Caco-2 (cell line): ENCODE results near the gene MIA. TPM values are rescaled to one million over a fixed set of nuclear protein-coding genes. Genes with fewer than 3 reads are reported as not detected.

Experiments used
- BruUV-seq: library from RNA; stranded (reverse); fragments of 400-500 nt; replicated peaks from 2 replicates; lab custom pipeline; 2021; lab: Mats Ljungman, UMichigan
- CTCF ChIA-PET: fragments of 300-600 bp; sonication (Branson Sonifier 250); formaldehyde crosslinking; loops from one replicate; lab custom pipeline; 2022; ENCODE audit warnings: antibody characterized with exemption; lab: Charles Lee
- POLR2A ChIA-PET: fragments of 300-600 bp; sonication (Branson Sonifier 250); formaldehyde crosslinking; loops from one replicate; lab custom pipeline; 2022; ENCODE audit warnings: antibody characterized with exemption; lab: Charles Lee
- DNase-seq, 2 experiments: peaks; one replicate each; pipeline versions ENCODE4 v3.0.0 to v3.0.0-alpha.2; 2020 to 2022
- H3K27me3 ChIP-seq: replicated peaks from 2 replicates; pipeline ENCODE4 v1.6.0; 2011; ENCODE audit warnings: low read length; ENCODE audit not compliant: control insufficient read depth, insufficient read depth
- H3K36me3 ChIP-seq: 2 replicates; pipeline ENCODE4 v1.5.1; 2011; ENCODE audit warnings: low read length; ENCODE audit not compliant: control insufficient read depth, insufficient read depth
- H3K4me1 ChIP-seq: fragments of 250-450 bp; sonication (Bioruptor Pico); 2 replicates; pipeline ENCODE4 v1.5.1; 2020; ENCODE audit warnings: mild to moderate bottlenecking
- H3K4me3 ChIP-seq: 2 replicates; pipeline ENCODE4 v1.5.1; 2011; ENCODE audit warnings: low read depth, mild to moderate bottlenecking, control low read depth, low read length
- H3K9me3 ChIP-seq: fragments of 250-450 bp; sonication (Bioruptor Pico); 2 replicates; pipeline ENCODE4 v1.5.1; 2020; ENCODE audit warnings: mild to moderate bottlenecking, moderate library complexity
- H3K27ac Mint-ChIP-seq: one replicate; pipeline ENCODE4 v1.8.0; 2022; ENCODE audit warnings: mixed read lengths; ENCODE audit not compliant: unreplicated experiment
- H3K27me3 Mint-ChIP-seq: one replicate; pipeline ENCODE4 v1.8.0; 2022; ENCODE audit warnings: mixed read lengths; ENCODE audit not compliant: insufficient read depth, unreplicated experiment
- H3K36me3 Mint-ChIP-seq: one replicate; pipeline ENCODE4 v1.8.0; 2022; ENCODE audit warnings: mild to moderate bottlenecking, mixed read lengths; ENCODE audit not compliant: insufficient read depth, unreplicated experiment
- H3K4me1 Mint-ChIP-seq: one replicate; pipeline ENCODE4 v1.8.0; 2022; ENCODE audit warnings: low read depth, mixed read lengths; ENCODE audit not compliant: unreplicated experiment
- H3K4me3 Mint-ChIP-seq: one replicate; pipeline ENCODE4 v1.8.0; 2022; ENCODE audit warnings: mild to moderate bottlenecking, moderate library complexity, mixed read lengths; ENCODE audit not compliant: unreplicated experiment
- H3K9me3 Mint-ChIP-seq: one replicate; pipeline ENCODE4 v1.8.0; 2022; ENCODE audit warnings: mixed read lengths; ENCODE audit not compliant: unreplicated experiment
- intact Hi-C: fragments of 100-400 bp; cut with micrococcal nuclease; formaldehyde crosslinking; loops from one replicate; pipeline ENCODE4 v1.10.0; 2022; ENCODE audit not compliant: unreplicated experiment
- total RNA-seq: library from RNA; stranded (reverse); gene quantifications from 2 replicates; pipeline ENCODE4 v1.2.3, GENCODE V29; 2022
- TF ChIP-seq, protein P1 (sequence below), 2 experiments: fragments of 200-600 bp in 1 of 2; IDR thresholded peaks; 1 replicate in 1 of 2; 2 replicates in 1 of 2; pipeline versions ENCODE4 v1.5.1 to v1.8.0; 2011 to 2022; ENCODE audit warnings: antibody characterized with exemption in 1 of 2, control low read depth in 1 of 2, inconsistent platforms in 1 of 2, low read depth in 1 of 2, low read length in 1 of 2, mild to moderate bottlenecking in 1 of 2, moderate library complexity in 1 of 2; ENCODE audit not compliant: insufficient read depth in 1 of 2, severe bottlenecking in 1 of 2, unreplicated experiment in 1 of 2

MIA gene
- total RNA-seq, 1 experiment from 2014 or later: 1.1 TPM

DNA sequence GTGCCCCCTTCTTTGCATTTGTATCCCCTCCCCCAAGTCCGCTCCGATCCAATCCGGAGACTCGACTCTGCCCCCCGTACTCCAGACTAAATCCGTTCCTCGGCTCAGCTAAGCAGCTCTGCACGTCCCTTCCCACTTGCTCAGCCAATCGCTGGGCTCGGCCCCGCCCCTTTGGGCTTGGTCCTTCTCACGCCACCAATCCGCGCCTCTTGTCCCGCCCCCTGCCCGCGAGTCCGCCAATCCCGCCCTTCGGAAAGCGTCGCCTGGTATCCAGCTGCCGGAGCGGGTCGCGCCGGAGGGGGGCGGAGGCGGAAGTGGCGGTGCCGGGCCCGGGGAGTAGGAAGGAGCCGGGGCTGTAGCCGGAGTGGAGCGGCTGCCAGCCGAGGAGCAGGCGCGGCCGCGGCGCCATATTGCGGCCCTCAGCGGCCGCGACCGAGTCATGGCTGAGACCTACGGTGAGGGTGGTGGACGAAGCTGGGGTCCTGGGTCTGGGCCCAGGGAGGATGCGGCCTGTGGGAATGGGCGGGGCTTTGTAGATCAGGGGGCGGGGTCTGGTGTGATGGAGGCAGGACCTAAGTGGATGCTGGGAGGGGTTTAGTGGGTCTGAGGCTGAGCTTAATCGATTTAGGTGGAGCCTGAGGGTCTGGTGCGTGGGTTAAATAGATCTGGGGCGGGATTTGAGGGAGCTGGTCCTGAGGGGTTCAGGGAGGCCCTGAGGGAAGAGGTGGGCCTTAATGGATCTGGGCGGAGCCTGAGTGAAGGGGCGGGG lies 2.8 kb downstream of the MIA start, which contains the start of gene RAB4B:
Gene RAB4B (plus strand): TSS at position 311 of the 769 bp plus-strand sequence. CDS start 129 bp downstream, at position 440.
- BruUV-seq: no TSS peak
- peaks cover 17% of the 10 kb centered on the region for H3K36me3 Mint-ChIP-seq
- DNase-seq: peak; percentile 100

DNA sequence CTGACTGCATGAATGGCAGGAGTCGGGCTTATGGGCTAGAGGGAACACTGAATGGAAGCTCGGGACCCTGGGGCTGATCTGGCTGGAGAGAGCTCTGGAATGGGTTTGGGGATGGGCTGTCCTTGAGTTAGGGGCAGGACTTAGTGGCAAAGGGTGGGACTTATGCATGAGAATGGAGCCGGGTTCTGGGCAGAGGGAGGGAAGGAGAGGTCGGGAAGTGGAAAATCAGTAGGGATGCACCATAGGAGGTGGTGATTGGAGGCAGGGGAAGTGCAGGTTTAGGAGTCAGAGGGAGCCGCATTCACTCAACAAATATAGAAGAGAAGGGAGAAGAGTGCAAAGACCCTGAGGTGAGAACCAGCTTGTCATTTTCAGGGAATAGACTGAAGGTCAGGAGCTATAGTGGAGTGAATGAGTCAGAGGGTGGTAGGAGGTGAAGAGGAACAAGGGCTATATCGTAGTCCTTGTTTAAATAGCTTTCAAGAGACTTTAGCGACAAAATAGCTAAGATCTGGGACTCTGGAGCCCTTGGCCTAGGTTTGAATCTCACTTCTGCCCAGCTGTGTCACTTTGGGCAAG lies 3.5 kb downstream of the MIA start:
- TF ChIP-seq, protein P1, sequence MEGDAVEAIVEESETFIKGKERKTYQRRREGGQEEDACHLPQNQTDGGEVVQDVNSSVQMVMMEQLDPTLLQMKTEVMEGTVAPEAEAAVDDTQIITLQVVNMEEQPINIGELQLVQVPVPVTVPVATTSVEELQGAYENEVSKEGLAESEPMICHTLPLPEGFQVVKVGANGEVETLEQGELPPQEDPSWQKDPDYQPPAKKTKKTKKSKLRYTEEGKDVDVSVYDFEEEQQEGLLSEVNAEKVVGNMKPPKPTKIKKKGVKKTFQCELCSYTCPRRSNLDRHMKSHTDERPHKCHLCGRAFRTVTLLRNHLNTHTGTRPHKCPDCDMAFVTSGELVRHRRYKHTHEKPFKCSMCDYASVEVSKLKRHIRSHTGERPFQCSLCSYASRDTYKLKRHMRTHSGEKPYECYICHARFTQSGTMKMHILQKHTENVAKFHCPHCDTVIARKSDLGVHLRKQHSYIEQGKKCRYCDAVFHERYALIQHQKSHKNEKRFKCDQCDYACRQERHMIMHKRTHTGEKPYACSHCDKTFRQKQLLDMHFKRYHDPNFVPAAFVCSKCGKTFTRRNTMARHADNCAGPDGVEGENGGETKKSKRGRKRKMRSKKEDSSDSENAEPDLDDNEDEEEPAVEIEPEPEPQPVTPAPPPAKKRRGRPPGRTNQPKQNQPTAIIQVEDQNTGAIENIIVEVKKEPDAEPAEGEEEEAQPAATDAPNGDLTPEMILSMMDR (IDR thresholded peaks at IDR 0.05; ENCODE audit: insufficient read depth in 1 of 2, low read depth in 1 of 2, low read length in 1 of 2, severe bottlenecking in 1 of 2, unreplicated experiment in 1 of 2): no peak
- peak overlapping the region; percentile 83 for H3K27ac Mint-ChIP-seq
- DNase-seq: no peak

More for the DNA sequence above, 2.8 kb downstream of the MIA start, which contains the start of gene RAB4B:
- intact Hi-C loops: loop anchor here (1.0 to 2.0 kb wide), 4 partner anchors 20 to 62 kb away; partner anchors contain the start of genes COQ8B and SNRPA
- Histone ChIP-seq H3K27me3 (no peaks in the 10 kb centered on the region), H3K4me1 (peaks cover 6% of the 10 kb centered on the region; the same call in 1 of the 2 replicates), H3K9me3 (no peaks in the 10 kb centered on the region), H3K4me3 (peak within 1 kb of the TSS; percentile 72), H3K36me3 (no peaks in the 10 kb centered on the region; the same call in 1 of the 2 replicates)
- Mint-ChIP-seq H3K9me3 (no peaks in the 10 kb centered on the region), H3K27me3 (no peaks in the 10 kb centered on the region), H3K27ac (peak within 1 kb of the TSS; percentile 83), H3K4me1 (peaks cover 18% of the 10 kb centered on the region), H3K4me3 (peak within 1 kb of the TSS; percentile 81)
- TF ChIP-seq, protein P1 (IDR thresholded peaks at IDR 0.05; ENCODE audit: insufficient read depth in 1 of 2, low read depth in 1 of 2, low read length in 1 of 2, severe bottlenecking in 1 of 2, unreplicated experiment in 1 of 2): no peak
- ChIA-PET CTCF (interaction anchor here (0.6 to 3.3 kb wide), 13 partner anchors 20 to 586 kb away, joined by 3 to 49 read pairs (median 5); partner anchors contain the start of genes ACTMAP, EGLN2 and SNRPA), POLR2A (interaction anchor here (0.6 to 3.2 kb wide), 26 partner anchors 11 to 1691 kb away, joined by 3 to 147 read pairs (median 6); partner anchors contain the start of genes ACTMAP, COQ8B, EGLN2 and HNRNPUL1)

DNA sequence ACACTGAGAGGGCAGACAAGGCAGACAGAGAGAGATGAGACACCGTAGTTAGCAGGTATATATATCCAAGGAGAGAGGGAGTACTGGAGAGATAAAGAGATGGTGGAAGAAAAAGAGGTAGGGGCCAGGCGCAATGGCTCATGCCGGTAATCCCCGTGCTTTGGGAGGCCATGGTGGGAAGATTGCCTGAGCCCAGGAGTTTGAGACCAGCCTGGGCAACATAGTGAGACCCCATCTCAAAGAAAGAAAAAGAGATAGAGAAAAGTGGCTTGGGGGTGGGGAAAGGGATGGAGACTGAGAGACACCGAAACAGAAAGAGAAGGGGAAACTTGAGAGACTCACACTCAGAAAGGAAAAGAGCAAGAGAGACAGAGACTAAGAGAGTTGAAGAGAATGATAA lies 5.3 kb downstream of the MIA start:
- Mint-ChIP-seq H3K4me1 (peaks cover 18% of the 10 kb centered on the region), H3K27me3 (no peaks in the 10 kb centered on the region), H3K9me3 (no peaks in the 10 kb centered on the region), H3K36me3 (peaks cover 17% of the 10 kb centered on the region), H3K4me3 (no peak overlapping the region), H3K27ac (peak overlapping the region; percentile 6)
- intact Hi-C loops: no loop called here
- H3K27me3 ChIP-seq: no peaks in the 10 kb centered on the region
- H3K4me3 ChIP-seq: no peak overlapping the region
- TF ChIP-seq, protein P1 (IDR thresholded peaks at IDR 0.05; ENCODE audit: insufficient read depth in 1 of 2, low read depth in 1 of 2, low read length in 1 of 2, severe bottlenecking in 1 of 2, unreplicated experiment in 1 of 2): no peak
- POLR2A ChIA-PET: no interaction called here
- DNase-seq: no peak
- BruUV-seq: no TSS peak
- CTCF ChIA-PET: no interaction called here
- H3K9me3 ChIP-seq: no peaks in the 10 kb centered on the region
- H3K4me1 ChIP-seq: peaks cover 6% of the 10 kb centered on the region; the same call in 1 of the 2 replicates
- H3K36me3 ChIP-seq: no peaks in the 10 kb centered on the region; the same call in 1 of the 2 replicates

More for the DNA sequence above, 3.5 kb downstream of the MIA start:
- ChIA-PET CTCF (interaction anchor here (0.6 to 3.3 kb wide), 7 partner anchors 19 to 587 kb away, joined by 3 to 49 read pairs (median 5); partner anchors contain the start of genes EGLN2 and NUMBL), POLR2A (interaction anchor here (0.6 to 3.2 kb wide), 15 partner anchors 13 to 484 kb away, joined by 3 to 147 read pairs (median 11); partner anchors contain the start of genes ACTMAP, COQ8B, EGLN2 and HNRNPUL1)
- H3K27me3 Mint-ChIP-seq: no peaks in the 10 kb centered on the region
- no peaks in the 10 kb centered on the region; the same call in 1 of the 2 replicates for H3K36me3 ChIP-seq
- H3K4me3 Mint-ChIP-seq: peak overlapping the region; percentile 81
- peaks cover 6% of the 10 kb centered on the region; the same call in 1 of the 2 replicates for H3K4me1 ChIP-seq
- intact Hi-C loops: loop anchor here (1.0 kb wide), 2 partner anchors 20 to 27 kb away; partner anchors contain the start of gene SNRPA
- H3K36me3 Mint-ChIP-seq: peaks cover 17% of the 10 kb centered on the region
- H3K27me3 ChIP-seq: no peaks in the 10 kb centered on the region
- H3K4me1 Mint-ChIP-seq: peaks cover 18% of the 10 kb centered on the region
- H3K9me3 ChIP-seq: no peaks in the 10 kb centered on the region
- H3K4me3 ChIP-seq: peak overlapping the region; percentile 72
- BruUV-seq: no TSS peak
- no peaks in the 10 kb centered on the region for H3K9me3 Mint-ChIP-seq
